Amniotic stem cell (primary cell): Measurements from ENCODE around the gene SPDYE17.
"Not testable (repeated sequence)": the region's sequence is repeated elsewhere in the genome, so short reads cannot be mapped to it uniquely, and the experiment has no call there.

Experiments used
- DNase-seq: peaks from one replicate; lab custom pipeline; 2025; lab: John Stamatoyannopoulos, UW

SPDYE17 gene

GRCh38 chr7:77032261-77032660 lies at the start of gene SPDYE17:
Gene SPDYE17, minus strand, starts transcription at chr7:77032361. Its CDS starts 1,791 bp downstream, at chr7:77030570.
- not testable (repeated sequence) for DNase-seq

GRCh38 chr7:77080236-77080635 lies 48.1 kb upstream of the SPDYE17 start:
- not testable (repeated sequence) for DNase-seq

- DNase-seq, result not testable (repeated sequence)
Measured at GRCh38 chr7:77079624-77080023, 47.5 kb upstream of the SPDYE17 start.

- DNase-seq, result not testable (repeated sequence)
Measured at GRCh38 chr7:77079112-77079511, 47.0 kb upstream of the SPDYE17 start.

DNA sequence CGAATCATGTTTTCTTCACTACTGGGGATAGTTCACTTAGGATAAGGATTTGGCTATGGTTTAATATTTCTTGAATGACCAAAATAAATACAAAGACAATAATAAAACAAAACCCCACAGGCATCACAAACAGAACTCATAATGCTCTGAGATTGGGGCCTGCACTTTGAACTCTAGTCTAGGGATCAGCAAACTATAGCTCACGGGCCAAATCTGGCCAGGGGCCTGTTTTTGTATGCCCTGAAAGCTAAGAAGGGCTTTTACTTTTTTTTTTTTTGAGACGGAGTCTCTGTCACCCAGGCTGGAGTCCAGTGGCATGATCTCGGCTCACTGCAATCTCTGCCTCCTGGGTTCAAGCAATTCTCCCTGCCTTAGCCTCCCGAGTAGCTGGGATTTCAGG lies 44.9 kb upstream of the SPDYE17 start:
- not testable (repeated sequence) for DNase-seq

GRCh38 chr7:77074786-77075396 lies 42.7 kb upstream of the SPDYE17 start:
- not testable (repeated sequence) for DNase-seq

- DNase-seq, result not testable (repeated sequence)
Measured at GRCh38 chr7:77071108-77071507, 38.9 kb upstream of the SPDYE17 start.

DNA sequence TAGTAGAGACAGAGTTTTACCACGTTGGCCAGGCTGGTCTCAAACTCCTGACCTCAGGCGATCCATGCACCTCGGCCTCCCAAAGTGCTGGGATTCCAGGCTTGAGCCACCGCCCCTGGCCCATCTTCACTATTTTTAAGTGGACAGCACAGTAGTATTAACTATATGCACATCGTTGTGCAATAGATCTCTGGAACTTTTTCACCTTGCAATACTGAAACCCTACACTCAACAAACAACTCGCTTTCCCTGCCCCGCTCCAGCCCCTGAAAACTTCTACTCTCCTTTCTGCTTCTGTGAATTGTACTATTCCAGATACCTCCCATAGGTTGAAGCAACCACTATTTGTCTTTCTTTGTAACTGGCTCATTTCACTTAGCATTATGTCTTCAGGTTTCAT lies 33.7 kb upstream of the SPDYE17 start:
- not testable (repeated sequence) for DNase-seq

DNA sequence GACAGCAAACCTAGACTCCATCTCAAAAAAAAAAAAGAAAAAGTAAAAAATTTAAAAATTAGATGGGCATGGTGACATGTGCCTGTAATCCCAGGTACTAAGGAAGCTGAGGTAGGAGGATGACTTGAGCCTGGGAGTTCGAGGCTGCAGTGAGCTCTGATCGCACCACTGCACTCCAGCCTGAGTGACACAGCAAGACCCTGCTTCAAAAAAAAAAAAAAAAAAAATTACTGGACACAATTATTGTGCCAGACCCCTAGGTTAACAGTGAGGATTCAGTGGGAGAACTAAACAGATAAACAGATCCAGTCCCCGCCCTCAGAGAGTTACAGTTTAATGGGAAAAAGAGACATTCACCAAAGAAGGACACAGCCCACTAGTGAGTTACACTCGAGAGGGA lies 31.6 kb upstream of the SPDYE17 start:
- not testable (repeated sequence) for DNase-seq

DNA sequence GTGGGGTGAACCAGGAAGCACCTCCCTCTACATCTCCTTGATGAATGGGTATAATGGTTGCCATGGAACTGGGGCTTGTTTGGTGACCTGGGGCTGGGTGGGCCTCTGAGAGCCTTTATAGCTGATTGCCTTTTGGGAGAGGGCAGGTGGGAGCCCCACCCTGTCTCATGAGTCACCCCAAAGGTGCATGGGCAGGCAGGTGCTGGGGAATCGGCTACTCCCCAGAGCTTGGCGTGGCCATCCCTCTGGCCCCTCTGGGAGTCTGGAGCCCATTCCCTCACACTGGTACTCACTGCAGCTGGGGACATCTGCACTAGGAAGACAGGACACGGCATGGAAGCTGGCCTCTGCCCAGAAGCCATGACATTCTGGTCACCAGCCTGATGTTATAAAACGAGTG lies 30.4 kb upstream of the SPDYE17 start, which contains the start of gene SPDYE18:
TSS of gene SPDYE18 (minus strand) at position 2 of the 400 bp plus-strand sequence. CDS start 2,046 bp downstream, outside the sequence.
- not testable (repeated sequence) for DNase-seq

- not testable (repeated sequence) for DNase-seq
Measured at GRCh38 chr7:77026349-77026748, 5.8 kb downstream of the SPDYE17 start.

GRCh38 chr7:77010074-77010680 lies 22.0 kb downstream of the SPDYE17 start:
- not testable (repeated sequence) for DNase-seq

- not testable (repeated sequence) for DNase-seq
Measured at GRCh38 chr7:77008000-77008399, 24.2 kb downstream of the SPDYE17 start.

GRCh38 chr7:77006127-77007110 lies 25.7 kb downstream of the SPDYE17 start:
- not testable (repeated sequence) for DNase-seq

DNA sequence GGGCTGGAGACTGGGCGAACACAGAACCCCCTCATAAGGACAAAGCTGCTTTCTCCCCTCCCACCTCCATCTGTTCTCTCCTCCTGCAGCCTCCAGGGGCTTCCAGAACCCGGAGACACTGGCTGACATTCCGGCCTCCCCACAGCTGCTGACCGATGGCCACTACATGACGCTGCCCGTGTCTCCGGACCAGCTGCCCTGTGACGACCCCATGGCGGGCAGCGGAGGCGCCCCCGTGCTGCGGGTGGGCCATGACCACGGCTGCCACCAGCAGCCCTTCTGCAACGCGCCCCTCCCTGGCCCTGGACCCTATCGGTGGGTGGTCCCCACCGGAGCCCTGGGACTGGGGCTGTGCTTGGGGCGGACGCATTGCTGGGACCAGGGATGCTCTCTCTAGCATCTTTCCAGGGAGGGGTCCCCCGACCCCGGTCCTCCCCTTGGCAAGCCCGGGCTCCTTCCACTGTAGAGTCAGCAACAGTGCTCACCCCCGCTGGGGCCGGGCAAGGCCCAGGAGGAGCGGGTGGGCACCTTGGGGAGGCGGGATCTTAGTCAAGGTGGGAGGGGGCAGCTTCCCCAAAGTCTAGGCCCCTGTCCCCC lies 26.6 kb downstream of the SPDYE17 start:
- not testable (repeated sequence) for DNase-seq

GRCh38 chr7:77004151-77004550 lies 28.0 kb downstream of the SPDYE17 start:
- DNase-seq, result not testable (repeated sequence)

DNA sequence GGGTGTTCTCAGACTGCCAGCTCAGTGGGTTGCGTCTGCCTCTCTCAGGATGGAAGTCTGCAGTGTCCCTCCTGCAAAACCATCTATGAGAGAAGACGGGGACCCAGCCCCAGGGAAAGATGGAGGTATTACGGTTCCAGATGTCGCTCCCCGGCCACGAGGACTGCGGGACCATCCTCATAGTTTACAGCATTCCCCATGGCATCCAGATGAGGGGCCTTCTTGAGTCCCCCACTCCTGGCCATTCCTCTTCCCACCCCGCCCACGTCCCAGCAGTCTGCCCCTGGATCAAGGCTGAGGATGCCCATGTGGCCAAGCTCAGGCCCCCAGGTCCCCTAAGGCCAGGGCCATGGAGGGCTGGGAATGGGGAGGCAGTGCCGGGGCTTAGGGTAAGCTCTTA lies 28.9 kb downstream of the SPDYE17 start:
- DNase-seq, result not testable (repeated sequence)

GRCh38 chr7:77002678-77003233 lies 29.4 kb downstream of the SPDYE17 start:
- DNase-seq, result not testable (repeated sequence)

- DNase-seq, result not testable (repeated sequence)
Measured at GRCh38 chr7:77002104-77002503, 30.1 kb downstream of the SPDYE17 start.

- not testable (repeated sequence) for DNase-seq
Measured at GRCh38 chr7:76999474-77000107, 32.6 kb downstream of the SPDYE17 start.
